Activated naive CD4-positive, alpha-beta T cell treated with anti-CD3 and anti-CD28 coated beads, Interleukin-2, amount 50 U/mL, for 16 hours (primary cell): ENCODE measurements around the gene DDX51.
"Not testable (repeated sequence)": the region's sequence is repeated elsewhere in the genome, so short reads cannot be mapped to it uniquely, and the experiment has no call there.

ENCODE experiments used
- DNase-seq: peaks from one replicate; pipeline ENCODE4 v3.0.0-alpha.2; 2020

DDX51 gene

GRCh38 chr12:132138941-132139871 is 4.9 kb downstream of the DDX51 start:
- no peak for DNase-seq

DNA sequence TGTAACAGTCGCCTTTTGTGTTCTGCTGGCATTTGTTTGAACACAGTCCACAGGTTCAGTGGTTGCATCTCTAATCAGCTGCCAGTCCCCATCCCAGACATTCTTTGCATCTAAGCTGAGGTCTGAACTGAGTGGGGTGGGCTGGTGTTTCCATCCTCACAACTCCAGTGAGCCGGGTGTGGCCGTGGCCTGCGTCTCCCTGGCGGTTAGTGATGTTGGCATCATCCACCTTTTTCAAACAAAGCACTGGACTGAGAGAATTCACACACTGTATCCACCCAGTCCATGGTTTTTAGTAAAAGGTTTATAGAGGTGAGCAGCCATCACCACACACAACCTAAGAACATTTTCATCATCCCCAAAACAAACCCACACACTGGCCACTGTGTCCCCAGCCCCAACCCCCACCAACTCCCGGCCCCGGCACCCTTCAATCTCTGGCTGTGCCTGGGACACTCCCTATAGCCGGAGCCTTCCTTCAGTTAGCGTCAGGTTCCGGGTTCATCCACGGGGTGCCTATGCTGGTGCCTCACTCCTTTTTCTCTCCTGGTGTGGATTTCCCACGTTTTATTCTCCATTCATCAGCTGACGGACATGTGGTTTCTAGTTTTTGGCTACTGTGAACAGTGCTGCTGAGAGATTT is 6.5 kb downstream of the DDX51 start:
- DNase-seq: no peak

- not testable (repeated sequence) for DNase-seq
Measured at GRCh38 chr12:132136226-132136625, 7.9 kb downstream of the DDX51 start.

- not testable (repeated sequence) for DNase-seq
Measured at GRCh38 chr12:132134653-132135183, 9.4 kb downstream of the DDX51 start.

DNA sequence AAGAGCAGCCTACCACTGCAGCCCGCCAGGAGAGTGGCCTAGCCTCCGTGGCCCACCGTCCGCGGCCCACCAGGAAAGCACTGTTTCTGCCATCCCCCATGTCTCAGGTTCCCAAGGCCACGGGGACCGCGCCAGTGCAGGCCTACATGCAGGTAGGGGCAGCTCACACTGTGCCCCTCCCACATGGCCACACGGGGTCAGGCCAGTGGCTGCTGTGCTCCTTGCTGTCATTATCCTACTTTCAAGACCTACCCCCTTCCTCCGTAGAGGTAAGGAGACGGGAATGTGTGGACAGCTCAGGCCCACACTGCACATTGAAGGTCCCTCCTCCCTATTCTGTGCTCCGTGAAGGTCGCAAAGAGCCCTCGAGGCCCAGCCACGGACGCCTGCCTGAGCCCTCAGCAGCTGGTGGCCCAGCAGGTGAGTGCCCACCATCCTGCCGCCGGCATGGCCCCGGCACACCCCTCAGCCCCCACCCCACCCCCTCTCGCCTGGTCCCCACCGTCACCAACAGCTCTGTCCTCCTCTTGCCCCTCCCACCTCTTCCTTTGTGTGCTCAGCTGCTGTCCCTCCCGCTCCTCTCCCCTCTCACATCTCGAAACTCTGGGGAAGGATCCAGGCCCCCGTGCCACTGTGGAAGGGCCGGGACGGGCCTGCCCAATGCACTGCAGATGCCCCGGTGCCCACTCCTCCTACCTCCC is 10.0 kb downstream of the DDX51 start:
- DNase-seq: no peak

DNA sequence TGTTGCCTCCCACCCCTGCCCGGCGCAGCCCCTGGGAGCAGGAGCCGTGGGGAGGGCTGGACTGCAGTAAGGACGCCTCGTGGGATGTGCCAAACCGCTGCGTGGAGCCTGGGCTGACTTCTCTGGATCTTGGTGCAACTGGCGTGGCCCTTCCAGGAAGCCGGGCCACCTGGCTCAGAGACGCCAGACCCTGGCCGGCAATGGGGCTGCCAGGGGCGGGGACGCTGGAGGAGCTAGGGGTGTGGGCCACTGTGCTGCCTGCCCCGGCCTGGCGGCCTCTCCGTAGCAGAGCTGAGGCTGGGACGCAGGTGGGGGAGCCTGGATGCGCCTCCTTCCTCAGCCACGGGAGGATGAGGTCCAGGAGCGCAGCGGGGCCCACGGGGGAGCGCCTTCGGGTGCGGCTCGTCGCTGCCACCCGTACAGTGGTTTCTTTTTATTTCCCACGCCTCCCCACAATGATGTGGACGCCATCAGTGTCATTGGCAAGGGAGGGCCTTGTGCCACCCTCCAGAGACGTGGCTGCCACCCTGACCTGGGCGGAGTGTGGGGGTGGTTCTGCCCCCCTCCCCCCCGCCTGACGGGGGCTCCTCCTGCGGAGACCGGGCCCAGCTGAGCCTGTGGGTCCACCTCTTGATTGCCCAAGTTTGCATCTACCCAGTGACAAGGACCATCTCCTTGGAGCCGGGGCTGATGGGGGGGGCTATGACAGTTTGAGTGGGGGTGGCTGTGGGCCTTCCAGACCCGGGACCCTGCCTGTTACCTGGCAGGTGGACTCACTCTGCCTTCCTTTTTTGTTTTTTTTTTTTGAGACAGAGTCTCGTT is 11.3 kb downstream of the DDX51 start:
- no peak for DNase-seq

GRCh38 chr12:132131952-132132351 is 12.2 kb downstream of the DDX51 start:
- no peak for DNase-seq

- no peak for DNase-seq
Measured at GRCh38 chr12:132131229-132131628, 12.9 kb downstream of the DDX51 start.

- no peak for DNase-seq
Measured at GRCh38 chr12:132130690-132131089, 13.4 kb downstream of the DDX51 start.

DNA sequence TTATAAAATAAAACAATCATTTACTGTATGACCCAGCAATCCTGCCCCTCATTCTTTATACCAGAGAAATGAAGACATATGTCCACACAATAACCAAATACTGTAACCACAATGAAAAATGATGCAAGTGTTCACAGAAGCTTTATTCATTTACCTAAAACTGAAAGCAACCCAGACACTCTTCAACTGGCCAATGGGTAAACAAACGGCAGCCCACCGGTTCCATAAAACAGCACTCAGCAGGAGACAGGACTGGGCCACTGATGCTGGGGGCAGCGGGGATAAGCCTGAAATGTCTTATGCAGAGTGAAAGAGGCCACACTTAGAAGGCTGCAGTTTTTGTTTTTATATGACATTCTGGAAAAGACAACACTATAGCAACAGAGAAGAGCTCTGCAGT is 15.1 kb downstream of the DDX51 start:
- no peak for DNase-seq

DNA sequence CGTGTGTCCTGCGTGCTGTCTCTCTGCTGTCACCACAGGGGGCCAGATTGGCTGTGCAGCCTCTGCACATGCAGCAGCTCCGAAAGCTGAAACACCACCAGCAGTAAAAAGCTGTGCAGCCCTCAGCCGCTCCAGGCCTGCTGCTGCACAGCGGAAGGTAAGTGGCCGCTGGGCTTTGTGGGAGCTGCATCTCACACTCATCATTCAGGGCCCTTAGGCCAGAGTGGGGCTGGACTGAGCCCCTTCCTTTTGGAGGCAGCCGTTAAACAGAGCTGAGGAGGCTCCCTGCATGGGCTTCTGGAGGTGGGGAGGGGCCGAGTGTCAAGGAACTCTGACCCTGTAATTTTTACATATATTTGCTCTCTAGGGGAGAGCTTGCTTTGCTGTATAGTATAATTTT is 17.1 kb downstream of the DDX51 start:
- DNase-seq: no peak

DNA sequence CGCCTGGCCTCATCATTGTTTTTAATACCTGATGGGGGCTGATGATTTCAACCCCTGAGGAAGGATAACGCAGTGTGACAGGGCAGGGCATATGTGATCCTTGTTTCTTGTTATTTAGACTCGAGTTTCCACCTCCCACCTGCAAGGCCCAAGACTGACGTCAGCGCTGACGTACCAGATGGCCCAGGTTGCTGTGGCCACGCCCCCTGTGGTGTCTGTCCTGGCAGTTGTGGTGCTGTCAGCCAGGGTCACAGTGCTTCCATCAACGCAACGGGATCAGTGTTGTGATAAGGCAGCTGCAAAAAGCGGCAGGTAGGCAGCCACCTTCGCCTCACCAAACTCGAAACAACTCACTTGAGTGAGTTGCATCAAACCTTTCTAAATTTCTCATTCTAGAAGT is 18.4 kb downstream of the DDX51 start:
- DNase-seq: no peak

DNA sequence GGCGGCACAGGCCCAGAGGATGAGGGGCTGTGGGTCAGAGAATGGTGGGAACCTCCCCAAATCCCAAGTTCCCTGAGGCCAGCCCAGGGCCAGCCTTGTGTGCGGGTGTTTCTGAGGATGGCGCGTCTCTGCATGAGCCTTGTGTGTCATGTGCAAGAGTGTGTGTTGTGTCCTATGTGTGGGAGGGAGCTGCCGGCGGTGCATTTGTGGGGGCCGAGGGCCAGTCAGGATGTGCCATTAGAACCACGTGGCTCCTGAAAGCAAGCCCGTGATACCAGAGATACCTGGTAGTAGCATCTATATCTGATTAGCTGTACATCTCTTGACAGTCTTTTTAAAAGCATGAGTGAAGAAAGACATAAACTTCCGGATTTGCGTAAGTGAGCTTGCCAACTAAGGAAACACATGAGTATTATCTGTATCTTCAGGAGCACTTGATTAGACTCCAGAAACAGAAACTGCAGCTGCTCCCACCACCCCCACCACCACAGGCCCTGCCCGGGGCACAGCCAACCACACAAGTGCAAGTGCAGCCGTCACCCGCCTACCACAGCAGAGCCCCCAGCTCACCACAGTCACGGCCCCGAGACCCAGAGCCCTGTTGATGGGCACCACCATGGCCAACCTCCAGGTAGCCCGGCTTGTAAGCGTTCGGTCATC is 19.2 kb downstream of the DDX51 start:
- DNase-seq: no peak

DNA sequence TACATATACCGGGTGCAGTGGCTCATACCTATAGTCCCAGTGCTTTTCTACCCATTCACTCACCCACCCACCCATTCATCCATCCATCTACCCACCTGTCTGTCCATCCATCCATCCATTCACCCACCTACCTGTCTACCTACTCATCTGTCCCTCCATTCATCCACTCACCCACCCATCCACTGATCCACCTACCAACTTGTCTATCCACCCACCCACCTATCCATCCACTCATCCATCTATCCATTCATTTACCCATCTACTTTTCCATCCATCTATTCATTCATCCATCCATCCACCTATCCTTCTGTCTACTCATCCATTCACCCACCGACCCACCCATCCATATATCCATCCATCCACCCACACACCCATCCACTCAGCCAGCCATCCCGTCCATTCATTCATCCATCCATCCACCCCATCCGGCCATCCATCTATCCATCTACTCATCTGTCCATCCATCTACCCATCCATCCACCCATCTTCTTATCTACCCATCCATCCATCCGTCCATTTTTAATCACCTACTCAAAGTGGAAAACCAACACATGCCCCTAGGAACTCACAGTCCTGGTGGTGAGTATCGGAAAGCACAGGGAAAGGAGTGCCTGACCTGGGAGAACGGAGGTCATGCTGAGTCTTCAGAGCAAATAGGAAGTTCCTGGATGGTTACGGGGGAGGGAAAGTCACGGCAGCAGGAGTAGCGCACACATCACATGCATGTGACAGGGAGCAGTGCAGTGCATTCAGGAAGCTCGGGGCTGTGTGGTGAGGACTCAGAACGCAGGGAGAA is 20.0 kb downstream of the DDX51 start:
- DNase-seq: no peak

DNA sequence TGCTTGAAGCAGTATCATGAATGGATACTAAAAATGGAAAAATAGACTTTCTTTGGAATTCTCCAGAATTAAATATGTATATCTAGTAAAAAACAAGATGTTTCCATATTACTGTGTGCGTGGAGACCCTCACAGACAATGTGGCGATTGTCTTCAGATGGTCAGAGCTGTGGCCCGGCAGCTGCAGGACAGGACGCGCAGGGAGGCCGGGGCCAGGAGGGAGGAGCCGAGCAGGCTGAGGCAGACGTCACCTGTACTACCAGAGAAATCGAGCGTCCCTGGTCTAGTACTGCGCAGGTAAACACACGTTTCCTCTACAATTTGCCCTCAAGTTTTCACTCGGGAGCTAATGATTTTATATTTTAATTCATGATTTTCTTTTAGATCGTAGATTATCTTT is 22.8 kb downstream of the DDX51 start:
- DNase-seq: no peak

DNA sequence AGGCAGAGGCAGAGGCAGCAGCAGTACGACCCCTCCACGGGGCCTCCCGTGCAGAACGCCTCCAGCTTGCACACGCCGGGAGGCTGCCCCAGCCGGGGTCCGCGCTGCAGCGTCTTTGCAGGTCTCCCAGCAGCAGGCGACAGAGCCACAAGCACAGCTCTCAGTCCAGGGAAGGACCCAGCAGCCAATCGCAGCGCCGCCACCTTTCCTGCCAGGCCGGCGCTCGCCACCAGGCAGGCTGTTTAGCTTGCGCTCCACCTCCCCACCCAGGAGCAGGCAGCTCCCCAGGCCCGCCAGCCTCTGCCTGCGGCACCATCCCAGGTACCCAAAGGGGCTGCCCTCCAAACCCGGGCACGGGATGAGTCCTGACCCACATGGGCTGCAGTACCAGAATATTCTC is 25.2 kb downstream of the DDX51 start:
- no peak for DNase-seq

DNA sequence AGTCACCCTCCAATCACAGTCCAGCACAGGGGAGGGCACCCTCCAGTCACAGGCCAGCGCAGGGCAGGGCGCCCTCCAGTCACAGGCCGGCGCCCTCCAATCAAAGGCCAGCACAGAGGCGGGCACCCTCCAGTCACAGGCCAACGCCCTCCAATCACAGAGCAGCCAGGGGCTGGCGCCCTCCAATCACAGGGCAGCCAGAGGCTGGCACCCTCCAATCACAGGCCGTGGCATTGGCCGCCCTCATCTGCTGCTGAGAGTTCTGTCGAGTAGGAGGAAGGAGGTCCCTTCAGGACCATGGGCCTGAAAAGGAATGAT is 26.6 kb downstream of the DDX51 start:
- no peak for DNase-seq

DNA sequence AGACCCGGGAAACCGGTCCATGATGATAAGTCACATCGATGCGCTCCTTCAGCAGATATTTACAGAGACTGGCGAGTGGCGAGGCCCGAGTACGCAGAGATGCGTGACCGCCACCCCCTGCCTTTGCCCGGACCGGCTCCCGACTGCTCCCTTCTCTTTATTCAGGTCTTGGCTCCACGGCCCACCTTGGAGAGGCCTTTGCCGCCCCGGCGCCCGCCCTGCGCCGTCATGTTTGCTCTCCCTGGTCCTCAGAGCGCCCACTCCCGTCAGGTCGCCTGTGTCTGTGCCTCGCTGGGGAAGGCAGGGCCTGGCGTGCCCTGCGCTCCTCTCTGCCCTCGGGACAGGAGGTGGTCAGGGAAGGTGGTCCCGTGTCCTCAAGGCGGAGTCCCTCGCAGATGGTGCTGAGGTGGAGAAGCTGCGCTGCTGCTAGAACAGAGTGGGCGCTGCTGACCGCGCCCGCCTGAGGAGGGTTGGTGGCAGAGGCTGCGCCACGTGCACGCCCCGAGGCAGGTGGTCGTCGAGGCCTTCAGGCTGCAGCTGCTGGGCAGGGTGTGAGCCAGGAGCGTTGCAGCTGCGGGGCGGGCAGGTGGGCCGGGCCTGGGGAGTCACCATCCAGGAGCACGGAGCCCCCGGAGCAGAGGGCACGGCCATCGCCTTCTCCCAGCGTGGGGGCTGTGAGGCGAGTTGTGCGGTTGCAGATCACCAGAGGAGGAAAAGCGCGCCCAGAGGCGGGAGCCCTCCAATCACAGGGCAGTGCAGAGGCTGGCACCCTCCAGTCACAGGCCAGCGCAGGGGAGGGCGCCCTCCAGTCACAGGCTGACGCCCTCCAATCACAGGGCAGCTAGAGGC is 27.2 kb downstream of the DDX51 start:
- DNase-seq: no peak

- DNase-seq: no peak
Measured at GRCh38 chr12:132115500-132115899, 28.6 kb downstream of the DDX51 start.

DNA sequence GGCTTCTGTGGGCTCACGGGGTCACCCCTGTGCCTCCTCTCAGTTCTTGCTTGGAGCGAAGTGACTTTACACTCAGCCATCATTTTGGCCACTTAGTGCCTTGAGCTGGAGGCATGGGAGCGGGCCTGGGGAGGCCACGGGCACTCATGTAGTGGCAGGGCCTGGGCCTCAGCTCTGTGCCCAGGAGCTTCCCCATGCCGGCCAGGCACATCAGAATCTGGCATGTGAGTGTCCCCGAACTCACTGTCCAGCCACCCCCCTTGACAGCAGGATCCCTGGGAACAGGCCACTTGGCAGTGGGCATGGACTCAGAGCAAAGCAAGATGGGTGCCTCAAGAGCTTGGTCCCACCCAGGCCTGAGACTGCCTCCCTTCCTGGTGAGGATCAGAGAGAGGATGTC is 29.5 kb downstream of the DDX51 start:
- no peak for DNase-seq
